Measurements from ENCODE around the gene NPHP1. TPM values are rescaled to one million over a fixed set of nuclear protein-coding genes. Genes with fewer than 3 reads are reported as not detected.
"Not testable (repeated sequence)": the region's sequence is repeated elsewhere in the genome, so short reads cannot be mapped to it uniquely, and the experiment has no call there.

The NPHP1 gene
- total RNA-seq, 1 donor from 2014 or later, result 5.7 TPM

DNA sequence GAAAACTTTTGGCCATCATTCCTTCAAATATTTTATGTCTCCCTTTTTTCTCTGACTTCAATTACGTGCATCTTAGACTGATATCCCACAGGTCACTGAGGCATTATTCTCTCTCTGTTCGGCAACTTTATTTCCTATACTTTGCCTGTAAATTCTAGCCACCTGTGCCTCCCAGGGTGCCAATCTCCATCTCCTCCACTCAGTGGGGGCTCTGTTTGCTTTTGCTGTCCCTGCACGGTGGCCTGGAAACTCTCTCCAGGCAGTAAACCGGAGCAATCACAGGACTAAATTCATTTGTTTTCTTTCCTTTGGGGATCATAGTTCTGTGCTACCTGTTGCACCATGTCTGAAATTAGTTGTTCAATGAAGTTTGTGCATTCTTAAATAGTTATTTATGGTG, 17.1 kb upstream of the NPHP1 start:
- DNase-seq (ENCODE audit: low spot score), result no peak
- H3K36me3 Mint-ChIP-seq (ENCODE audit: low read depth, unreplicated experiment), result no peaks in the 10 kb centered on the region
- H3K9me3 Mint-ChIP-seq (ENCODE audit: unreplicated experiment), result no peaks in the 10 kb centered on the region
- no peaks in the 10 kb centered on the region for H3K4me1 Mint-ChIP-seq (ENCODE audit: unreplicated experiment)
- no peak overlapping the region for H3K4me3 Mint-ChIP-seq (ENCODE audit: unreplicated experiment)
- H3K27me3 Mint-ChIP-seq (ENCODE audit: unreplicated experiment), result peaks cover 2% of the 10 kb centered on the region
- TF ChIP-seq, protein P1, sequence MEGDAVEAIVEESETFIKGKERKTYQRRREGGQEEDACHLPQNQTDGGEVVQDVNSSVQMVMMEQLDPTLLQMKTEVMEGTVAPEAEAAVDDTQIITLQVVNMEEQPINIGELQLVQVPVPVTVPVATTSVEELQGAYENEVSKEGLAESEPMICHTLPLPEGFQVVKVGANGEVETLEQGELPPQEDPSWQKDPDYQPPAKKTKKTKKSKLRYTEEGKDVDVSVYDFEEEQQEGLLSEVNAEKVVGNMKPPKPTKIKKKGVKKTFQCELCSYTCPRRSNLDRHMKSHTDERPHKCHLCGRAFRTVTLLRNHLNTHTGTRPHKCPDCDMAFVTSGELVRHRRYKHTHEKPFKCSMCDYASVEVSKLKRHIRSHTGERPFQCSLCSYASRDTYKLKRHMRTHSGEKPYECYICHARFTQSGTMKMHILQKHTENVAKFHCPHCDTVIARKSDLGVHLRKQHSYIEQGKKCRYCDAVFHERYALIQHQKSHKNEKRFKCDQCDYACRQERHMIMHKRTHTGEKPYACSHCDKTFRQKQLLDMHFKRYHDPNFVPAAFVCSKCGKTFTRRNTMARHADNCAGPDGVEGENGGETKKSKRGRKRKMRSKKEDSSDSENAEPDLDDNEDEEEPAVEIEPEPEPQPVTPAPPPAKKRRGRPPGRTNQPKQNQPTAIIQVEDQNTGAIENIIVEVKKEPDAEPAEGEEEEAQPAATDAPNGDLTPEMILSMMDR (IDR thresholded peaks at IDR 0.05; ENCODE audit: unreplicated experiment), result no peak
- H3K27ac Mint-ChIP-seq (ENCODE audit: unreplicated experiment), result no peak overlapping the region

DNA sequence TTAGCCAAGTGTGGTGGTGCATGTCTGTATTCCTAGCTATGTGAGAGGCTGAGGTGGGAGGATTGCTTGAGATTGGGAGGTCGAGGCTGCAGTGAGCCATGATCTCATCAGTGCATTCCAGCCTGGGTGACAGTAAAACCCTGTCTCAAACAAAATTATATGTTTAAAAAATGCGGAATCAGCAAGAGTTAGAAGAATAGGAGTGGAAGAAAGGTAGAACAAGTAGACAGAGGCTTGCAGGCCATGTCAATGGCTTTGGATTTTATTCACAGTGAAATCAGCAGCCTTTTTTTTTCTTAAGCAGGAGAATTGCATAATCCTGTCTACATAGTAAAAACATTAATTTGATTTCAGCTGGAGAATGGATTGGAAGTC, 15.4 kb upstream of the NPHP1 start:
- no peaks in the 10 kb centered on the region for H3K4me1 Mint-ChIP-seq (ENCODE audit: unreplicated experiment)
- TF ChIP-seq, protein P1 (IDR thresholded peaks at IDR 0.05; ENCODE audit: unreplicated experiment), result no peak
- no peak overlapping the region for H3K27ac Mint-ChIP-seq (ENCODE audit: unreplicated experiment)
- H3K9me3 Mint-ChIP-seq (ENCODE audit: unreplicated experiment), result no peaks in the 10 kb centered on the region
- no peak for DNase-seq (ENCODE audit: low spot score)
- H3K36me3 Mint-ChIP-seq (ENCODE audit: low read depth, unreplicated experiment), result no peaks in the 10 kb centered on the region
- H3K27me3 Mint-ChIP-seq (ENCODE audit: unreplicated experiment), result peaks cover 2% of the 10 kb centered on the region
- H3K4me3 Mint-ChIP-seq (ENCODE audit: unreplicated experiment), result no peak overlapping the region

DNA sequence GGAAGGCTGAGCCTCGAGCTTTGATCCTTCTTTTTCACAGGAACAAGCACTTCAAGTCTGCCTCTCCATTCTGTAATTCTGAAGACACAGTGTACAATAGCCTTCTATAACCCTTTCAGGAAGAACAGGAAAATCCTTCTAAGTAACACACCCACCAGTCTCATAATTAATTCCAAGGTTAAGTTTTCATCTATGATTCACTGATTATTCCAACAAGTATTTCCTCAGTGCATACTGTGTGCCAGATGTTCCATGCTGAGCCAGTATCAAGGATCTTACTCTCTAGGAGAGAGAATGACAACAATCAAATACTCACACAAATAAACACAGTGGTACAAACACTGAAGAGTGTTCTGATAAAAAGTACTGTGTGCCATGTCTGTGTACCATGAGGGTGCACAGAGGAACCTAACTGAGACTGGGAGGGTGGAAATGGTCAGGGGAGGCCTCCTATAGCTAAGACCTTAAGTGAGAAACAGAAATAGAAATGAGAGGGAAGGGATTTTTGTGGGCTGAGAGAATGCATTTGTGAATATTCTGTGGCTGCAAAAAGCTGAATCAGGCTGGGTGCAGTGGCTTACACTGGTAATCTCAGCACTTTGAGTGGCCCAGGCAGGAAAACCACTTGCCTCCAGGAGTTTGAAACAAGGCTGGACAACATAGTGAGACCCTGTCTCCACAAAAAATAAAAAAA, 14.8 kb upstream of the NPHP1 start:
- Mint-ChIP-seq H3K36me3 (ENCODE audit: low read depth, unreplicated experiment) (no peaks in the 10 kb centered on the region), H3K4me3 (ENCODE audit: unreplicated experiment) (no peak overlapping the region), H3K9me3 (ENCODE audit: unreplicated experiment) (no peaks in the 10 kb centered on the region), H3K27me3 (ENCODE audit: unreplicated experiment) (peaks cover 2% of the 10 kb centered on the region), H3K4me1 (ENCODE audit: unreplicated experiment) (no peaks in the 10 kb centered on the region), H3K27ac (ENCODE audit: unreplicated experiment) (no peak overlapping the region)
- TF ChIP-seq, protein P1 (IDR thresholded peaks at IDR 0.05; ENCODE audit: unreplicated experiment), result no peak
- no peak for DNase-seq (ENCODE audit: low spot score)

DNA sequence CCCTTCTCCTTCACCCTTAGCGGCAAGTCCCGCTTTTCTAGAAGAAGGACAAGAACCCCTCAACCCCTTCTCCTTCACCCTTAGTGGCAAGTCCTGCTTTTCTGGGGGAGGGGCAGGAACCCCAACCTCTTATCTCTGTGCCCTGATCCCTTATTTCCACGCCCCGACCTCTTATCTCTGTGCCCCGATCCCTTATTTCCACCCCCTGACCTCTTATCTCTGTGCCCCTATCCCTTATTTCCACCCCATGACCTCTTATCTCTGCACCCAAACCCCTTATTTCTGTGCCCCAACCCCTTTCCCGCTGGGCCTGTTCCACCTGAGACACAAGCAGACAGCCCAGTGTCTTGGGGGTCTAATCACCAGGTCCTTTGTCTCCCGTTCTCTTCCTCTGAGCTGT, 14.1 kb upstream of the NPHP1 start:
- H3K27ac Mint-ChIP-seq (ENCODE audit: unreplicated experiment); DNase-seq (ENCODE audit: low spot score); H3K4me3 Mint-ChIP-seq (ENCODE audit: unreplicated experiment); H3K9me3 Mint-ChIP-seq (ENCODE audit: unreplicated experiment); H3K36me3 Mint-ChIP-seq (ENCODE audit: low read depth, unreplicated experiment); H3K4me1 Mint-ChIP-seq (ENCODE audit: unreplicated experiment); H3K27me3 Mint-ChIP-seq (ENCODE audit: unreplicated experiment): not testable (repeated sequence)

DNA sequence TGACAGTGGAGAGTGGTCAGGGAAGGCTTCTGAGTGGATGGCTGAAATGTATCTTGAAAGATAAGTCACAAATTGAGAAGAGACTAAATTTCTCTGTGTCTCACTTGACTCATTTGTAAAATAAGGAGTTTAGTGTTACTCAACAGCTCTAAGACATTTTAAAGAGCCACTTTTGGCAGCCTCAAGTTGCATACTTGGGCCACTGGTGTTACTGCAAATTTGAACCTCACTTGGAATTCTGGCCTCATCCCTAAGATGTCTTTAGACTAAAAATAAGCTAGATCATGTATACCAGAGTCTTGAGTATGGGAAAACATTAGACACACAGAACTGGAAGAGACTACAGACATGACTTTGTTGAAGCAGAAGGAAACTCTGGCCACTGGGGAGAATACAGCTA, 12.0 kb upstream of the NPHP1 start:
- Mint-ChIP-seq H3K4me1 (ENCODE audit: unreplicated experiment) (peaks cover 4% of the 10 kb centered on the region), H3K4me3 (ENCODE audit: unreplicated experiment) (no peak overlapping the region), H3K27me3 (ENCODE audit: unreplicated experiment) (no peaks in the 10 kb centered on the region), H3K36me3 (ENCODE audit: low read depth, unreplicated experiment) (no peaks in the 10 kb centered on the region), H3K27ac (ENCODE audit: unreplicated experiment) (no peak overlapping the region), H3K9me3 (ENCODE audit: unreplicated experiment) (no peaks in the 10 kb centered on the region)
- no peak for DNase-seq (ENCODE audit: low spot score)
- TF ChIP-seq, protein P1 (IDR thresholded peaks at IDR 0.05; ENCODE audit: unreplicated experiment), result no peak

Measured in endothelial cell (in vitro differentiated cells).